Stomach (tissue), 4 donors: Measurements from ENCODE around the gene IFI27.

Experiments used
- CTCF ChIP-seq, 7 experiments: fragments of 450-650 bp in 4 of 7; fragments of 200-600 bp in 3 of 7; sonication (generic) in 3 of 7; IDR thresholded peaks; one replicate each; pipeline ENCODE4 v1.5.1; 2016 to 2019; ENCODE audit warnings: antibody characterized with exemption in 7 of 7, control low read depth in 2 of 7, mild to moderate bottlenecking in 1 of 7
- POLR2A ChIP-seq, 4 donors: fragments of 450-650 bp; IDR thresholded peaks; one replicate each; pipeline ENCODE4 v1.6.1; 2016; ENCODE audit warnings: antibody characterized with exemption in 4 of 4, control low read depth in 2 of 4, mild to moderate bottlenecking in 1 of 4, moderate library complexity in 1 of 4

GRCh38 chr14:94075008-94075407 is 35.5 kb upstream of the IFI27 start:
- TF ChIP-seq POLR2A (IDR thresholded peaks at IDR 0.05) (no peak), CTCF (IDR thresholded peaks at IDR 0.05) (no peak)
